ENCODE results near the gene CTTN. TPM values are rescaled to one million over a fixed set of nuclear protein-coding genes. Genes with fewer than 3 reads are reported as not detected.

CTTN gene
- total RNA-seq, 1 experiment from 2014 or later: 224 TPM

- H4K20me1 ChIP-seq (ENCODE audit: control insufficient read depth, insufficient read depth, insufficient read length): no peaks in the 10 kb centered on the region
- no peak overlapping the region for H2BK5ac ChIP-seq (ENCODE audit: insufficient read length, low read length)
- H3K4me2 ChIP-seq (ENCODE audit: insufficient read depth, insufficient read length, low read length): no peak overlapping the region
- H3K23ac ChIP-seq (ENCODE audit: insufficient read length, low read depth, low read length): no peak overlapping the region
- H2AK5ac ChIP-seq (ENCODE audit: insufficient read length, low read length): no peak overlapping the region
- H2BK20ac ChIP-seq (ENCODE audit: low read depth, low read length, poor library complexity, severe bottlenecking): no peak overlapping the region
- no peak for TF ChIP-seq CTCF (conservative IDR thresholded peaks at IDR 0.05)
- no peak overlapping the region for H2BK120ac ChIP-seq (ENCODE audit: low read depth, low read length, poor library complexity, severe bottlenecking)
- H3K27ac ChIP-seq (ENCODE audit: insufficient read length, low read depth, low read length): no peak overlapping the region
- H3K9me3 Mint-ChIP-seq: no peaks in the 10 kb centered on the region
- no peak overlapping the region for H4K91ac ChIP-seq (ENCODE audit: insufficient read length, low read depth, low read length)
- H3K14ac ChIP-seq (ENCODE audit: insufficient read depth, low read length): no peak overlapping the region
- no peaks in the 10 kb centered on the region for H3K4me1 ChIP-seq (ENCODE audit: insufficient read depth, low read length)
- H3K27ac Mint-ChIP-seq: no peak overlapping the region
- no peaks in the 10 kb centered on the region for H3K9me3 ChIP-seq (ENCODE audit: control insufficient read depth, low read depth, low read length)
- H3K4ac ChIP-seq (ENCODE audit: low read depth, low read length): no peak overlapping the region
- H2BK15ac ChIP-seq (ENCODE audit: low read depth, low read length): no peak overlapping the region
- no peak overlapping the region for H2AFZ ChIP-seq (ENCODE audit: low read length)
- DNase-seq: no peak
- no peaks in the 10 kb centered on the region for H3K27me3 ChIP-seq (ENCODE audit: insufficient read depth, low read length)
- peaks cover 49 to 97% (median 95%) of the 10 kb centered on the region in 3 experiments; a peak in 6 of 7 replicates for H3K36me3 Mint-ChIP-seq (ENCODE audit: insufficient read depth in 1 of 3, low read depth in 3 of 3)
- H3K27me3 Mint-ChIP-seq (ENCODE audit: low read depth): no peaks in the 10 kb centered on the region; the same call in 1 of the 2 replicates
- no peaks in the 10 kb centered on the region for H3K23me2 ChIP-seq (ENCODE audit: insufficient read length, low read depth, low read length, poor library complexity, severe bottlenecking)
- WGBS (ENCODE audit: extremely low coverage, insufficient read length, low lambda C conversion rate): no CpG with 5 or more reads among the region's 13 CpGs
- no peak overlapping the region for H3T11ph ChIP-seq (ENCODE audit: low read length)
- no peak overlapping the region for H3K56ac ChIP-seq (ENCODE audit: insufficient read length, low read depth, low read length)
- no peaks in the 10 kb centered on the region for H3K79me1 ChIP-seq (ENCODE audit: insufficient read depth, low read depth, low read length, poor library complexity, severe bottlenecking)
- no peak overlapping the region for H3K18ac ChIP-seq (ENCODE audit: insufficient read length, low read depth, low read length)
- no peak overlapping the region for H2BK12ac ChIP-seq (ENCODE audit: insufficient read length, low read depth, low read length)
- H4K8ac ChIP-seq (replicated peaks; ENCODE audit: insufficient read length, low read depth, low read length): no peak overlapping the region
- H3K79me2 ChIP-seq (ENCODE audit: insufficient read depth, low read length): no peaks in the 10 kb centered on the region
- H4K5ac ChIP-seq (ENCODE audit: insufficient read length, low read depth, low read length): no peak overlapping the region
- no peak overlapping the region; a peak in 1 of 5 replicates for H3K4me3 Mint-ChIP-seq
- no peak overlapping the region for H3K9ac ChIP-seq (ENCODE audit: extremely low read depth, insufficient read length, low read length)
- peaks cover 8 to 10% of the 10 kb centered on the region in 2 experiments for H3K4me1 Mint-ChIP-seq
These were observed 35.2 kb downstream of the CTTN start for GRCh38 chr11:70433526-70433925.

Data from H9 (cell line).